ENCODE results near the gene TUB.

Gene TUB, protein sequence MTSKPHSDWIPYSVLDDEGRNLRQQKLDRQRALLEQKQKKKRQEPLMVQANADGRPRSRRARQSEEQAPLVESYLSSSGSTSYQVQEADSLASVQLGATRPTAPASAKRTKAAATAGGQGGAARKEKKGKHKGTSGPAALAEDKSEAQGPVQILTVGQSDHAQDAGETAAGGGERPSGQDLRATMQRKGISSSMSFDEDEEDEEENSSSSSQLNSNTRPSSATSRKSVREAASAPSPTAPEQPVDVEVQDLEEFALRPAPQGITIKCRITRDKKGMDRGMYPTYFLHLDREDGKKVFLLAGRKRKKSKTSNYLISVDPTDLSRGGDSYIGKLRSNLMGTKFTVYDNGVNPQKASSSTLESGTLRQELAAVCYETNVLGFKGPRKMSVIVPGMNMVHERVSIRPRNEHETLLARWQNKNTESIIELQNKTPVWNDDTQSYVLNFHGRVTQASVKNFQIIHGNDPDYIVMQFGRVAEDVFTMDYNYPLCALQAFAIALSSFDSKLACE

DNA sequence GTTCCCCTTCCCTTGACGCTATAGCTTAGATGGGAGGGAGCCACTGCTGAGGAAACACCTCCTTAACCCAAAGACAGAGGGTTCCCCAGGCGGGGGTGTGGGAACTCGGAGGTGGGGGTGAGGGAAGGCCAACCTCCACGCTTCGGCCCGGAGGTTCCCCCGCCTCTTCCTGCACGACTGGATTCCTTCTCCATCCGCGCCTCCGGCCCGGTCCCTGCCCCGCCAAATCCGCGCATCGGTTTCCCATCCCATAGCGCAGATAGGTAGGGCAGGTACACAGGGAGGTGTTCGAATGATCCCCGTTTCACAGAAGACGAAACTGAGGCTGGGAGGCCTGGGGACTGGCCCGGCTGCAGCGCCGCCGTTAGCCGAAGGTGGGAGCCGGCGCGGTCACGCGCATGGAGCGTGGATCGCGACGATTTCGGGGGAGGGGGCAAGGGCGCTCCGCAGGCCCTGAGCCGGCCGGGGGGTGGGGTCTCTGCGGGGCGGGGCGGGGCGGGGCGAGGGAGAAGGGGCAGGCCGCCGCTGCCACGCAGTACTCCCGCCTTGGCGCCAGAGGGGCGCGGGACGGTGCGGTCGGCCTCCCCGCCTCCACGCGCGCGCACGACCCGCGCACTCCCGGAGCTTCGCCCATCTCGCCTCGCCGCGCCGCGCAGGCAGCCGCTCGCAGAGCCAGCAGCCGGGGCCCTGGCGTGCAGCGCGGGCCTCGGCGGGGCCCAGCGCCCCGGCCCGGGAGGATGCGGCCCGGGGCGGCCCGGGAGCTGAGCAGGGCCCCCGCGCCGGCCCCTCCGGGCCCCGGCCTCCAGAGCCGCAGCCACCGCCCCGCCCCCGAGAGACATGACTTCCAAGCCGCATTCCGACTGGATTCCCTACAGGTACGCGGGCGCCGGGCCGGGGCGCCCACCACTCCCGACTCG lies at the start of gene TUB:
TSS of gene TUB (plus strand) at position 538 of the 917 bp plus-strand sequence. CDS start at position 838, 300 bp downstream.
- no peak for DNase-seq

DNA sequence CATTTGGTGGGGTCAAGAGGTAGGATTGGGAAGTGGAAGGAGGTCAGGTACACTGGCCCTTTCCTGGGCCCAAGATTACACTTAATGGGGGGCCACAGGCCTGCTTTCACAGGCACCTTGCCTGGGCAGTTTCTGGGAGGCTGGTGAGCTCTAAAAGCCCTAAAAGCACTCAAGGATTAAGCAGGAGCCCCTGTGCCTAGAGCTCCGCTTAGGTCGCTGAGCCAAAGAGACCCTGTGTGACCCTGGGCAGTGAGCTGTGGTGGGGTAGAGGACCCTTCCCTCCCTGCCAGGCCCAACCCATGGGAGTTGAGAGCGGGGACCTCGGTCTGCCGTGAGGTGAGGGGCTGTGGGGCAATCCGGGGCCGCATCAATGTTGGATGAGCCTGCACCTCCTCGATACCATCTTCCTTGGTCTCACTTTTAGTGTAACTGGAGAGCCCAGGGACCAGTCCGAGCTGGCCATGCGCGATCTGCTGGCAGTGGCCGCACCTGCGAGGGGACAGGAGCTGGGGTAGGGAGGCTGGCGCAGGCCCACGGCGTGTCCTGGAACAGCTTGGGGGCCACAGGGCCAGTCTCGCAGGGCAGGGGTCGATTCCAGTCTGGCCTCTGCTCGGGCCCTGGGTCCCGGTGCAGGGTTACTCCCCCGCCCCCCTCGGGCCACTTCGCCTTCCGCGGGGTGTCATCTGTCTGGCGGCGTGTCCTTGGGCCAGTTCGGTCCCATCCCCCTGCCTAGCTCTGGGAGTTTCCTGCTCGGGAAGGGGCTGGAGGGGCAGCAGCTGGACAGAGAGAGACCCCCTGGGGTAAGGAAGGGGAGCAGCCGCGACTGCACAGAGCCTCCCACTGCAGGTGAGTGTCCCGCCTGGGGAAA lies 49.5 kb upstream of the TUB start:
- DNase-seq = no peak

DNA sequence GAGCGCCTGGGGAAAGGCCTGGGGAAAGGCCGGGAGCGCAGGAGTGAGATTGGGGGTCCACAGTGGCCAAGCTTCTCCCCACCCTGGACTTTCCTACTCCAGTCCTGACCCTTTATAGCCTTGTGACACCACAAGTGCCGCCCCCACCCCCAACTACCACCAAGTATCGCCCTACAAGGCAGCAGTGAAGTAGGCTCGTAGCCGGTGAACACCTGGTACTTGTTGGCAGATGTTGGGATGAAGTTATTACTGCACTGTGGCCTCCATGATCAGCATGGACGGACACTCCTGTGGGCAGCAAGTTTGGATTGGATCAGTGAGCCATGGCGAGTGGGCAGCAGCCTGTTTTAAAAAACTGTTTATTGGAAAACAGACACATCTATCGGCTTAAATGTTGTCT lies 48.9 kb upstream of the TUB start:
- no peak for DNase-seq

DNA sequence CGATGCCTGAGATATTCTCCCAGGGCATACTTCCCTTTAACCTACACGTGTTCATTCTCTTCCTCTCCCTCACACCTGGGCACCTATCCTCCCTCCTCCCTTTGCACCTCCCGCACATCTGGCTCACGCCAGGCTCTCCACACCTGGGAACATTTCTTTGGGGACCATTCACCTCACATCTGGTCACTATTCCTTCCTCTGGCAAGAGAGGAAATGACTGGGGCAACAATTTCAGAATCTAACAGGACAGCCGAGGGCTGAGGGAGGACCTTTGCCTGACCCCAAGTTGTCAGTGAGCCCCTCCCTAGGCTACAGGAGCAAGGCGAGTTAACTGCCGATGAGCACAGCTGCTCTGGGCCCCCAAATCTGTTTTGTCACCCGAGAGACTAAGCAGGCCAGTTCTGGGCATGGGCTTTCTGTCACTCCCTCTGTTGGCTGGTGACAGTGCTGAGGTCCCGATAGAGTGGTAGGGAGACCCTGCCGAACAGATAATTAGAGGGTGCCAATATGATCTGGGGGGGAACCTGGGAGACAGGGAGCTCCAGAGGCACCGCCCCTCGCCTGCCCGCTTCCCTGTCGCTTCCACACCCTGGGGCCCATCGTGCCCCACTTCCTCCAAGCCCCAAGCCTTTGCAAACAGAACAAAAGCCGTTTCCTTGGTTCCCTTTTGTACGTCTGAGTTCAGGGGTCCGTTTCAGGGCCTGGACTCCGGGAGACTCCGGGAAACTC lies 48.3 kb upstream of the TUB start:
- DNase-seq = no peak

DNA sequence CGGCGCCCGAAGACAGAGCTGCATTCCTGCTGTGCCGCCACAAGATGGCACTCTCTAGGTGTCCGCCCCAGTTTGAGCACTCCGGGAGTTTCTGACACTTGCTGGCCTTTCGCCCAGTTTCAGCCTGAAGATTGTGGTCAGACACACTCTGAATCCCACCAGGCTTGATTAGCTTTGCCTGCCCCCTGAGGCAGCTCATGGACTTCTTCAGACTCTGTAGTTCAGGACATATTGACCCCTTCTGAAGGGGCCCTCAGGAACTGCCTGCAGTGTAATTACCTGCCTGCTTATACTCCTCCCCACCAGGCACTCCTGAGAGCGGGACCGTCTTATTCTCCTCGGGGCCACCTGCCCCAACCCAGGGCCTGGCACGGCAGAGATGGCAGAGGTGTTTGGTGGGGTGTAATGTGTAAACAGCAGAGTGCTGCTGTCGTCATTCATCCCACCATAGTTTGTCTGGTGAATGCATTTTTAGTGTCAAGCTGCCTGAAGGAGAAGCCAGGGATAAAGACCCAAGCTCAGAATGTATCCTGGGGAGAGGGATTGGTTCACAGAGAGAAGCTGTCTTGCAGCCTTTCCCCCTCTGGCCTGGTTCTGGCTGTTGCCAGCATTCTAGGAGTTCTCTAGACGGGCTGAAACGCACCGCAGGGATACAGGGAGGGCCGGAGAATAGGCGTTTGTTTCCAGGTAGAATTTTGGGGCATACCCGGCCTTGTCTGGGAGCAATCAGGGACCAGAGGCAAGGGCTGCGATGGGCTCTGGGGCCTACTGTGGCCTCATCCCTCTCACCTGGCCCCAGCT lies 47.5 kb upstream of the TUB start:
- DNase-seq = peak; percentile 42

DNA sequence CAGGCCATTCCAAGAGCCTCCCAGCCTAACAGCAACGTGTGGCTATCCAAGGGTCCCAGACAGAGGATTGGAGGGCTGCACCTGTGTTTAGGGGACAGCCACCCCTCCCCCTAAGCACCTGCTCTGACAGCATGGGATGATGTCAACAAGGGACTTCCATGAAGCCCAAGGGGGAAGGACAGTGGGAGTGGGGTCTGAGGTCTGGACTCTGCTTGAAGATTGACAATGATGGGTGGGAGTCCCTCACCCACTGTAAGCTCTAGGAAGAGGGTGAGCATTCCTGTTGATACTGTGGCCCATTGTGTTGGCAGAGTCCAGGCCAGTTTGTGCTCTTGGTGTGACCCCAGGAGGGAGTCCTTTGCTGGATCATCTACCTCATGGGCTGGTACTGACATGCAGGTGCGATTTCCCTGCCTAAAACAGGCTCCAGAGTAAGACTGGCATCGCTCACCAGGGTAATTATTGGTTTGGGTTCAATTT lies 46.9 kb upstream of the TUB start:
- no peak for DNase-seq

DNA sequence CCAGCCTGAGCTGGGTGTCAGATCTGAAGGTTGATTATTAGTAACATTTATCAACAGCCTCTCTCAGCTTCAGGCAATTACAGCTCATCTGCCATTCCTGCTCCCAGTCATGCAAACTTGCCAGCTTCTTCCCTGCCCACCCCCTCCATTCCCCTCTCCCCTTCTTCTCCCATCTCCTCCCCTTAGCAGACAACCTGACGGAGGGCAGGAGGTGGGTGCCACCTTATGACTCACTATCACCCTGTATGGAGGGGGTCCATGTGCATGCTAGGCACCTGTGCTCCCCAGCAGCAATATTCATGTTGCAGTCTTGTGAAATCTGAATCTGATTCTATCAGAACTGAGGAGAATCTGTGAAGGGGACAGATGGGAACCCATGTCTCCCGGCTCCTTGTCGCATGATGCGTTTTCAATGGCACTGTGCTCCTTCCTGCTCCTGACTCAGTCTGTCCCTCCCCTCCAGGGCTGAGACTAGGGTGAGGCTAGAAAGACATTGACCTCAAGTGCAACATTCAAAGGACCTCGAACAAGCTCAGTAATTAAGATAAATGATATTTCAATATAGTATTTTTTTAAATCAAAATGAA lies 46.3 kb upstream of the TUB start:
- no peak for DNase-seq

DNA sequence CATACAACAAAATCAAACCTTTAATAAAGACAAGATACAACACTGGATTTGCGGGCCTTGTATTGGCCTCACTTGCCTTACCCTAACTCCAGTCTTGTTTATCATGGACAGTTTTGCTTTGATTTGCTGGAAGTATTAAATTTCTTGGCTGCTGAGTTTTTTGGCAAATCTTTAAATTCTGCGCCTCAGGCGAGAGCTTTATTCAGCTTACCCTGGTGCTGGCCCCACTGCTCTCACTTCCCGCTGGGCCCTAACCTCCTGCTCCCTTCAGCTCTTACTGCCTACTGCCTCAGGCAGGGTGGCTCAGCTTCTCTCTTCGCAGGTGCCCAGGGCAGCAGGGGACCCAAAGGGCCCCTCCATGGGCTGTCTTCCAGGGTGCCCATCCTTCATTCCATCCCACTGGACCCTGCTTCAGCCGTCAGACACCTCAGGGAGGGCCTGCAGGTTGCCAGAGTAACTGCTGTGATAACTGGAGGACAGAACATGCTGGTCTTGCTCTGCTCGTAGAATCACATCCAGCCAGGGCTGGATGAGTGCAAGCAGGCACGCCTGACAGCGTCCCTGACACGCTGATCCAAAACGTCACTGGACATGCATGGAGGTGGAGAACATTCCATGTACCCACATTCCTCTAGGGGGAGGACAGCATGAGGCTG lies 45.7 kb upstream of the TUB start:
- no peak for DNase-seq

DNA sequence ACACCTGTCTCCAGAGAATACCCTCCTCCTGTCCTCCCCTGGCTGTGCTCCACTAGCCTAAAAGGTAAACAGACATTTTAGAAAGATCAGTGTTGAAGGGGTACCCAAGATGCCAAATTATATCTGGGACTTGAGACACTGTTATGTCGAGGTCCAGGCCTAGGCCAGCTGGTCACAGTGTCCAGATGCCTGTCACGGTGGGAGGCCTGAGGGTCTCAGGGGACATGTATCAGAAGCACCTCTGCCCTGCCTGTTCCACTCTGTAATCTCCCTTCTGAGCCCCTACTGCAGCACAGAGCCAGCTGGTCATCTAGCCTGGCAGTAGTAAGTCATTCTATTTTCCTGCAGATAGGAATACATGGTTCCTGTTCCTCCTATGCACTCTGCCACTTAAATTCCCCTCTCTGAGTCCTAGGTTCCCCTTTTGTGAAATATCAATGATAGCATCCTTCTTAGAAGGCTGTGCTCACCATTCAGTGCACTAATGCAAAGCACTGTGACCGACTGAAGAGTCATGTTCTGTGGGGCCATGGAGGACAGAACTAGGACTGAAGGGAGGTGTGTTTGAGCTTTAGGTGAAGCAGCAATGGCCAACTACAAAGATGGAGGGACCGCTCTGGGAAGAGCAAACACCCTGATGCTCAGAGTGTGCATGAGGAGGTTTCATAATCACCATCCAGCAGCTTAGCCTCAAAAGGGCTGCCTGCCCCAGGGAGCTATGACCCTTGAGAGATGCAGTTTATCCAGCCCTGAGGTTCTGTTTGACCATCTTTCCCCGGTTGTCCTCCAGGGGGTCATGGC lies 44.8 kb upstream of the TUB start:
- DNase-seq = no peak

DNA sequence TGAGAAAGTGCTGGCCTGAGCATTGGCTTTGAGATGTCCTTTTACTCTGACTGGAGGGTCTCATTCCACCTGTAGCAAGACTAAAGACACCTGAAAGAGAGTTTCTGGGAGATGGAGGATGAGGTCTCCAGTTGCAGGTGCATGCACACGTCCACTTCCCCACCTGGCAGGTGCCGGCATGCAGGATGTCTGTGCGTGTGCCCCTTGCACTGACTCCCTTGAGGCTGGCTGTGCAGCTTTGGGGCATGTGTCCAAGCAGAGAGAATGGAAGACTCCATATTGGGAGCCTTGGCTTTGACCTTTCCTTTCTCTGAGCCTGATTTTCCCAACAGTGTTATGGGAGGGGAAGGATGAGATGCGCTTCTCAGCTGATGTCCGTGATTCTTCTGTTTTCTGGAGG lies 44.0 kb upstream of the TUB start:
- DNase-seq = no peak

DNA sequence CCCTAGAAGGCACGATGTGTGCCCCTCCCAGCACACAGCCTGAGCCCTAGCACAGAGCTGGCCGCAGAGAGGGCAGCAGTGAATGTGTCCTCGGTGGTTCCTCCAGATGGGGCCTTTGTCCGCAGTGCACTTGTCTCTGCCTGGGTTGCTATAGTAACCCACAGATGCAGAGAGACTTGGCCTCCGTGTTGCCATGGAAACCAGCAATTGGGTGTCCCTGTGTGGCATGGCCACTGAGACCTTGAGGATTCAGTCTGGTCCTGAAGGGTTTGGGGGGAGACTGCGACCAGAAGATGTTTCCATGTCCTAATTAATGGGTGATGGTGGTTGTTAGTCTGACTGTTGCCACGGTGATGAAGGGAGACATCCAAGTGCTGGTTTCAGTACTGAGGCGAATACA lies 42.6 kb upstream of the TUB start:
- no peak for DNase-seq

DNA sequence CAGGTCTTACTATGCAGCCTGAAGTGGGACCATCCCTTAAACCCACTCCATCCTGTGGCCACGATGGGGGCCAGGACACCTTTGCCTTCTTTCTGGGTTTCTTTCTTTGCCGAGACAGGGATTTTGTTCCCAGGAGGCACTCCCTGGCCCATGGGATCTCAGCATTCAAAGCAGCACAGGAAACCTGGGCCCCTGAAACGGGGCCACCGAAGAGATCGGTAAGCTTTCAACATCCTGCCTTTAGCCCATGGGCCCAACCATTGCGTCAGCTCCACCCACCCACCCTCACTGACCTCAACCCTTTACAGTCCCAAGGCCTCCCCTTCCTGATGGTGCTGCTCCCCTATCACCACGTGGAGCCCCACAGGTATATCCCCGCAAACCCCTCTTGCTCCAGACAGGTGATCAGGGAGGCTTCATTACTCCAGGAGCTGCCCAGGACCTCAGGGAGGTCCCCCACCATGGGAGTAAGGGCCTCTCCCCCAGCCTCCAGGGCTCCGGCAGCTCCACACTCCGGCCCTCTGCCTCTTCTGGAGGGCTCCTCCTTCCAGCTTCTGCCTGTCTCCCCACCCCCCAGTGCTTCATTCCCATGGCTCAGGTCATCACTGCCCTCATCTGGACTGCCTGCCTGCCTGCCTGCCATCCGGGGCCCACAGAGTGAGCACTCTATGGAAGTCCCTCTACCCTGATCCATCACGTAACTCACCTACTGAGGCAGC lies 42.0 kb upstream of the TUB start:
- no peak for DNase-seq

DNA sequence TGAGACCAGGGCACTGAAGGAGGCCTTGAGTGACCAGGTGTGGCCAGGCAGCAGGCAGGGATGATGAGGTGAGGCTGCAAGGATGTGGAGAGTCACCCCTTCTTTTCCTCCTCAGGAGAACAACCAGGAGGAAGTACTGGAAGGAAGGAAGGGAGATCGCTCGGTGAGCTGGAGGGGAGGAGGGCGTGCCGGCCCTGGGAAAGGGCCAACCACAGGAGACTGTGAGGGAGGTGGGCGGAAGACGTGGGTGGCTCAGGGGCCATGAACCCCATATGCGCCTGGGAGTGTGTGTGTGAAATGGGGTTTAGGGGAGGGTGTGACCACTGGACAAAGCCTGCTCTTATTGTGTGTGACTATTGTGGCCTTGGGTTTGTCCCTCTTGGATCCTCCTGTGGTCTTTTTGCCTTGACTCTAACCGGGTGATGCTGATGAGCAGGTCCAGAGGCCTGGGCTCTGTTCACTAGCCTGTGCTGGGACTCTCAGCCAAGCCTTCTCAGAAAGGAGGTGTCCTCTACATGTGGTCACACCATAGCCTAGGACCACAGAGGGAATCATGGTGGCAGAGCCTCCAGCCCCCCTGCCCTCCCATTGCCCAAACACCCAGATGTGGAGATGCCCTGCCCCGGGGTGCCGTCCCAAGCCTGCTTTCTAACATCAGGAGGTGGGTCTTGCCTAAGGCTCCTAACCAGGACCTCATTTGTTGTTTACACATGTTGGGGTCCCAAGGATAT lies 41.3 kb upstream of the TUB start:
- DNase-seq = no peak

DNA sequence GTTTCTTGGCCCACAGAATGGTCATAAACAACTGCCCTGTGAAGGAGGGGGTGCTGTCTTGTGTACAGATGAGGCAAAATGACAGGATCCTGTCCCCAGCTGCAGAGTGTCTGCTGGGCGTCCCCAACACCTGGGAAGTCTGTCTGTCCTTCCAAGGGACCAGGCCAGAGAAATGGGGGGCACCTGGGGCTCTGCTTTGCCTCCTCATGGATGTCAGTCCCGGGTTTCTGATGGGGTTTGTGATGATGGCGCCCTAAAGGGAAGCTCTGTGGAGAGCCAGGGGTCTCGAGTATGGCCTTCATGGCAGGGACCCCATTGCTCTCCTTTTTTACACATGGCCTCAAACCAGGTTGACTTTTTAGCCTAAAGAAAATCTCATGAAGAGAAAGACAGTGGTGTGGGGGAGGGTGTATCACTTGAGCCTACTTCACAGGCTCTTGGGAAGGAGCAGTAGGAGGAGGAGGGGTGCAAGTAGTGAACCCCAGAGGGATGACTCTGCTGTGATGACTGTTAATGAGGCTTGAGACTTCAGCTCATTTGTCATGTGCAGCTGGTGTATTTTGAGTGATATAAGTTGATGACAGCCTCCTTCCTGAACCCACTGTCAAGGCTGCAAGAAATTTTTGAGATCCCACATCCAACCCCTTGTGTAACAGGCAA lies 40.6 kb upstream of the TUB start:
- no peak for DNase-seq

DNA sequence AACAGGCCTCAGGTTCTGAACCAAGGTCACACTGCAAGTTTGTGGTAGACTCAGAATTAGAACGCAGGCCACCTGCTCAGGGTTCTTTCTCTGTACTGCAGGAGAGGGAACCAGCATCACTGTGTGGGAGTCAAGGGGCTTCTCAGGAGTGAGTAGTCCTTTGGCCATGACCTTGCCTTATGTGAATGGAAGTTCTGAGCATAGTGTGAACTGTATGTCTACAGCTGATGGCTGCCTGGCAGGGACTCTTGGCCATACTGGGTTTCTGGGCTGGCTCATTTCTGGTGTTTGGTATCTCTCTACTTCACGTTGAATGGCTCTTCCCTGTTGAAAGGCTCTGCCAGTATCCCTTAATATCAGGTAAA lies 40.1 kb upstream of the TUB start:
- DNase-seq = no peak

DNA sequence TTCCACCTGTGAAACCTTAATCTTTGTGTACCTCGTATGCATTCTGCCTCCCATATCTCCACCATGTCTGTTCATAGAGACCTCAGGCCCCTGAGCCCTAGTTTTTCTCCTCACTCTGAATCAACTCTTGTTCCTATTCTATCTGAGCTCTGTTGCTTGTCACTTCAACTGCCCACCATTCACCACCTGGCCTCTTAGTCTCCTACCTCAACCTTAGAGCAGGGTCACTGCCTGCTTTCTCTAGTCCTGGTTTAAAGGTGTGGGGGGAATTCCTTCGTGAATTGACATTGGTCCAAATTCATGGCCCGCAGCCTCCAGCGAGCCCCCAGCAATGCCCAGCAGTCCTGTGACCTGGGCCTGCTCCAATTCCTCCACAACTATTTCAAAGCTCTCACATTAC lies 39.4 kb upstream of the TUB start:
- DNase-seq = no peak

DNA sequence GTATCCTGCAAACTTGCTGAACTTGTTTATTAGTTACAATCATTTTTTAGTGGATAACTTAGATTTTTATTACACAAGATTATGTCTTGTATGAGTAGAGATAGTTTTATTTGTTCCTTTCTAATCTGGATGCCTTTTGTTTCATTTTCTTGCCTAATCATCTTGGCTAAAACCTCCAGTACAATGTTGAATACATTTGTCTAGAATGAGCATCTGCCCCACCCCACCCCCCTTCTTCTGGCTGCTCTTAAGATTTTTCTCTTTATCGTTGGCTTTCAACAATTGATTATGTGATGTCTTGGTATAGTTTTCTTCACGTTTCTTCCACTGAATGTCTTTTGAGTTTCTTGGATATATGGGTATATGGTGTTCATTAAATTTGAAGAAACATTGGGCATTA lies 37.3 kb upstream of the TUB start:
- DNase-seq = no peak

Measured in amniotic stem cell (primary cell).